ENCODE results near the gene MYO7A.

MYO7A gene

GRCh38 chr11:77112641-77113381 is 15.2 kb upstream of the MYO7A start:
- no peak for DNase-seq

DNA sequence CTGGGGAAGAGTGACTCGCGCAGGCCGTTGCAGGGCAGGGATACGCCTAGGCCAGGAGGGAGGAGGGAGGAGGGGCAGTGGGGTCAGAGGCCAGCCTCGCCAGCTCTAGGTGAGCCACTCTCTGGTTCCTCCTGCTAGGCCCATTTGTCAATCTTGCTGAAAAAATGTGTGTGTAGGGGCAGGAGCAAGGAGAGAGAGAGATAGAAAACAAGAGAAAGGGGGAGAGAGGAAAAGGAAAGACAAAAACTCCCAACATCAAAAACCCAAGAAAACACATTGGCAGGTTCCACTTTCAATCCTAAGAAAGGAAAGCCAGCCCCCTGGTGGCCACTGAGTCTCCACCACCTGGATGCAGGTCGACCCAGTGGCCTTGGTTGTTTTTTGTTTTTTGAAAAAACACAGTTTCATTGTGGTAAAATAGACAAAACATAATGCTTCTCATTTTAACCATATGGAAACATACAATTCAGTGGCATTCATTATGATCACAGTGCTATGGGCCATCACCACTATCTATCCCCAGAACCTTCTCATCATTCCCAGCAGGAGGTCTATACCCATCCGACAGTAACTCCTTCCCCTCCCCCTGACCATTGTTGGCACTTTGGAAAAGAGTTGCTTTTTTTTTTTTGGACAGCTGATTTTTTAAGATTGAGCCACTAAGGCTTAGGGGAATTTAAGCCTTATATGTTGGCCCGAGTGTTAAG is 14.5 kb upstream of the MYO7A start:
- DNase-seq = no peak

- DNase-seq = no peak
Observed at GRCh38 chr11:77114089-77114463, 14.0 kb upstream of the MYO7A start.

DNA sequence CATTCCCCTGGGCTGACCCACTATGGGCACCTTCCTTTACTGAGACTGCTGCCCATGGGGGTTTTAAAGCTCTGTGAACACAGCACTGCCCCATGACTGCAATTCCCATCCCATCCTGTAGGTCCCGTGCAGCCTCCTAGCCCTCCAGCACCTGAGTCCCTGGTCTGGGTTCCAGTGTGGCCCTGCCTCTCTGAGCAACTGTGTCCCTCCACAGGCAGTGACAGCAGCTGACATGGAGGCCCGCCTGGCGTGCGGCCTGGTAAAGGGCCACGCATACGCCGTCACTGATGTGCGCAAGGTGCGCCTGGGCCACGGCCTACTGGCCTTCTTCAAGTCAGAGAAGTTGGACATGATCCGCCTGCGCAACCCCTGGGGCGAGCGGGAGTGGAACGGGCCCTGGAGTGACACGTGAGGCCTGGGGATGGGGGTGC is 12.8 kb upstream of the MYO7A start:
- DNase-seq = no peak

- no peak for DNase-seq
Observed at GRCh38 chr11:77115956-77116355, 12.1 kb upstream of the MYO7A start.

DNA sequence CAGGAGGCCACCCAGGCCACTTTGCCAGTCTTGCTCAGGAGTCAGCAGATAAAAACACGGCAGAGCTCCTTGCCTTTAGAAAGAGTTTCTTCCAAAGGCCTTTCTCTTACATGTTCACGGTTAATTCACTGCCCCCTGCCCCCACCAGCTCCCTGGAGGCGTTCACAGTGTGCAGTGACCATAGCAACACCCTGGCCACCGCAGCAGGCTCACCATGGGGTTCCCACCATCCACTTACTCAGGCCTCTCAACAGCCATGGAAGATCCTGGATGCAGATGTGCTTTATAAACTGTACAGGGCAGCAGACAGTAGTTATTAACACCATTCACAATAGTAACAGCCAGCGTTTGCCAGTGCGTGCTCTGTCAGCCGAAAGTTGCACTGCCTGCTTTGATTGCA is 10.6 kb upstream of the MYO7A start:
- no peak for DNase-seq

GRCh38 chr11:77118086-77118485 is 10.0 kb upstream of the MYO7A start:
- DNase-seq = no peak

DNA sequence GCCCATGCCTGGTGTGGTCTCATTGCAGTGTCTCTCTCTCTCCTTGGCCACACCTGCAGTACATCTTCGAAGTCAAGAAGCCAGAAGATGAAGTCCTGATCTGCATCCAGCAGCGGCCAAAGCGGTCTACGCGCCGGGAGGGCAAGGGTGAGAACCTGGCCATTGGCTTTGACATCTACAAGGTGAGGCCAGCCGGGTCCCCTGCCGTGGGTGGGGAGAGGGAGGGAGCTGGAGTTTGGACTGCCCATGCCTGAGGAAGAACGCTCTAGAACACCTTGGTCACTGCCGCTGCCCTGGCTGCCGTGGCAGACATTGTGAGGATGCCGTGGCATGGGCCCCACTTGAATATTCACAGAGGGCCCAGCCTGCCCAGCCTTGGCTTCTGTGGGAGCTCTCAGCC is 9.1 kb upstream of the MYO7A start:
- no peak for DNase-seq

DNA sequence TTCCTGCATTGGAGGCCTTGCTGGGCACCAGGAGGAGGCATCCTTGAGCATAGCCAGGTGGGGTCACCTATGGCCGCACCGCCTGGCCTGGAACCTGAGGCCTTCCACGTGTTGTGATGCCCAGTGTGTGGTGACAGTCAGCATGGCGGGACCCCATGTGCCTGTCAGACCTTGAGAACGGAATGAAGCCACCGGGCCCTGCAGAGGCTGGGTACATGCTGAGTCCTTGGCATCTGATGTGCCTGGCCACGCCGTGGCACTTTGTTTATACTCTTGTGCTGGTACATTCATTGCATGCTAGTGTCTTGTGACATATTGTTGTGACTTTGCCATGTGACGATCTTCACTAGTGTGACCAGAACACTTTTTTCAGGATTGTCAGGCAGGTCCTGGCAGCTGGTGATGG is 8.5 kb upstream of the MYO7A start:
- no peak for DNase-seq

DNA sequence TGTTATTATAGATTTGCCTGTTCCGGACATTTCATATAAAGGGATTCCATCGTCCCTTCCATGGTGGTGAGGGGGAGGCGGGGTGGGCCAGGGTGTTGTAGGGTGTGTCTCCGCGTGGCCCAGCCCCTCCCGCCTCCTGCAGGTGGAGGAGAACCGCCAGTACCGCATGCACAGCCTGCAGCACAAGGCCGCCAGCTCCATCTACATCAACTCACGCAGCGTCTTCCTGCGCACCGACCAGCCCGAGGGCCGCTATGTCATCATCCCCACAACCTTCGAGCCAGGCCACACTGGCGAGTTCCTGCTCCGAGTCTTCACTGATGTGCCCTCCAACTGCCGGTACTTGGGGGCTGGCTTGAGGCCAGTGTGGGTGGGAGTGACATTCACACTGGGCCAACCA is 7.5 kb upstream of the MYO7A start:
- DNase-seq = no peak

GRCh38 chr11:77121096-77121640 is 6.9 kb upstream of the MYO7A start:
- no peak for DNase-seq

GRCh38 chr11:77121876-77122575 is 6.0 kb upstream of the MYO7A start:
- no peak for DNase-seq

DNA sequence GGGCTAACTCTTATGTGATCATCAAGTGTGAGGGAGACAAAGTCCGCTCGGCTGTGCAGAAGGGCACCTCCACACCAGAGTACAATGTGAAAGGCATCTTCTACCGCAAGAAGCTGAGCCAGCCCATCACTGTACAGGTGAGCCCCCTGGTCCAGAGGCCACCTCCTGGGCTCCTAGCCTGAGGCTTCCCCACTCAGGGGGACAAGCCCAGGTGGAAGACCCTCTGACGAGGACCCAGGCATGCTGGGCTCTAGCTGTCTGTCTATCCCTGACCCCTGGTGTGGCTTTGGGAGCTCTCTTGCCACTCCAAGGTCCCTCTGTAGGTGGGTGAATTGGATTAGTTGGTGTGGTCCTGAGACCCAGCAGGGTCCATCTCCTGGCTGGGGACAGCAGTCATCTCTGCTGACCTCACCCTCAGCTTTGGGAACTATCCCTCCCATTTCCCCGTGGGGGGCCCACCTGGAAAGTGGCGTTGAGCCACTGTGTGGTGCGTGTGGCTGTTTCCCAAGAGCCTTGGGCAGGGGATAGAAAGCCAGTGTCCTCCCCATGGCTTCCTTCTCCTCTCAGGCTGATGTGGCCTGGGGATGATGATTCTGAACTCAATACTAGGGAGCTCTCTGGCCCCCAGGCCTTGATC is 5.4 kb upstream of the MYO7A start:
- DNase-seq = no peak

GRCh38 chr11:77123591-77123990 is 4.5 kb upstream of the MYO7A start:
- no peak for DNase-seq

- DNase-seq = no peak
Observed at GRCh38 chr11:77124041-77124440, 4.0 kb upstream of the MYO7A start.

- no peak for DNase-seq
Observed at GRCh38 chr11:77124488-77124887, 3.6 kb upstream of the MYO7A start.

GRCh38 chr11:77125191-77125590 is 2.9 kb upstream of the MYO7A start:
- no peak for DNase-seq

DNA sequence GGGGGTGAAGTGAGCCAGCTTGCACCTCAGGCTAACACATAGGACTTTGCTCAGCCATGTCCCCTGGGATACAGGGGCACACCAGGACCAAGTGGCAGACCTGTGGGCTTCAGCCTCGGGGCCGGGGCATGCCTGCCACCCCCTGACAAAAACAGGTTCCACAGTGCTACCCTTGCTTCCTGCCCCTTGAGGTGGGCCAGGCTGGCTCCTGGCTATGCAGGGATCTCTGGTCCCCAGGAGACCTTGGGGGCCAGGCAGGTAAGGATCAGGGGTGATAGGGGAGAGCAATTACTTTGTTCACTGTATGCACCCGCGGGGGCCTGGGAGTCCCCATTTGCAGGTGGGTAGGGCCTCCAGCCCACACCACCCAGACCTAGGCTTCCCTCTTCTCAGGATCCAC is 2.4 kb upstream of the MYO7A start:
- DNase-seq = no peak

- DNase-seq = no peak
Observed at GRCh38 chr11:77126156-77126775, 1.8 kb upstream of the MYO7A start.

DNA sequence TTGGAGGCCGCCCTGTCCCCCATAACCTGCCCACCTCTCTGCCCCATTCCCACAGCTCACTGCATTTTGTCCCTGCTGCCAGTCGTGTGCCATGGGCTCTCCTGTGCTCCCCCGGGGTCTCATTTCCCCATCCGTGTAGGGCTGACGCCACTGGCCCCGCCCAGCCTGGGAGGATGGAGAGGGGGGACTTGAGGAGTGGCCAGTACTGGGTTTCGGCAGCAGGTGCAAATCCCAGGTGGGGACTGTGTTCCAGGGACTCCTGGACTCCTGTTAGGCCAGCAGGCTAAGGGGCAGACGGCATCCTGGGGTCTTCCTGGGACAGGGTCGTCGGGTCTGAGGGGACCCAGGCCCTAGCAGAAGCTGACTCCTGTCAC is 1.2 kb upstream of the MYO7A start:
- DNase-seq = no peak

DNA sequence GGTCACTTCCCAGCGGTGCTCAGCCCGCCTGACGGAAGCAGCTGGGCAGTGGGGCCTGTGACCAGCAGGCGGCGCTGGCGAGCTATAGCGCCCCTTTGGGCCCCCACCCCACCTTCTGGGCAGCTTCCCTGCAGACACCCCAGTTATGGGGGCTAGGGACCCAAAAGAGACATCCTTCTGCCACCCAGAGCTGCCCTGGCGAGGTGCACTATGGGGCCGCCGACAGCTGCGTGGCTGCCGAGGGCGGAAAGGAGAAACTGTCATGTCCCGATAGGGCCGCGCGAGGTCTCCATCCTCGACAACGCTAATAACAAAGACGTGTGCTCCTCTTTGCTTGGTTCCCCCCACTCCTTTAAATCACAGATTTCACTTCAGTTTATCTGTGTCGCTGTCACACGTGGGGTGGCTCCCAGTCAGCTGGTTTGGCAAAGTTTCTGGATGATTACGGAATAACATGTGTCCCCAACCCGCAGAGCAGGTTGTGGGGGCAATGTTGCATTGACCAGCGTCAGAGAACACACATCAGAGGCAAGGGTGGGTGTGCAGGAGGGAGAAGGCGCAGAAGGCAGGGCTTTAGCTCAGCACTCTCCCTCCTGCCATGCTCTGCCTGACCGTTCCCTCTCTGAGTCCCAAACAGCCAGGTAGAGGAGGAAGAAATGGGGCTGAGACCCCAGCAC is 673 bp upstream of the MYO7A start:
- DNase-seq = no peak

All from amniotic stem cell (primary cell).